PFSK-1 (cell line): ENCODE measurements around the gene MCM5.

Source experiments
- POLR2AphosphoS5 ChIP-seq: IDR thresholded peaks from 2 replicates; pipeline ENCODE4 v1.6.1; 2012; ENCODE audit warnings: low read depth, mild to moderate bottlenecking, control low read depth, low read length, moderate library complexity
- TAF1 ChIP-seq: IDR thresholded peaks from 2 replicates; pipeline ENCODE4 v1.6.1; 2012; ENCODE audit warnings: low read length, control low read depth, borderline replicate concordance; ENCODE audit not compliant: insufficient read depth
- TF ChIP-seq, protein P1 (sequence below), 2 experiments: IDR thresholded peaks; 2 replicates each; pipeline versions ENCODE4 v1.6.1 to v1.8.0; 2011 to 2012; ENCODE audit warnings: low read depth in 2 of 2, low read length in 2 of 2, control low read depth in 1 of 2, inconsistent platforms in 1 of 2, mild to moderate bottlenecking in 1 of 2, moderate library complexity in 1 of 2; ENCODE audit not compliant: insufficient read depth in 1 of 2

DNA sequence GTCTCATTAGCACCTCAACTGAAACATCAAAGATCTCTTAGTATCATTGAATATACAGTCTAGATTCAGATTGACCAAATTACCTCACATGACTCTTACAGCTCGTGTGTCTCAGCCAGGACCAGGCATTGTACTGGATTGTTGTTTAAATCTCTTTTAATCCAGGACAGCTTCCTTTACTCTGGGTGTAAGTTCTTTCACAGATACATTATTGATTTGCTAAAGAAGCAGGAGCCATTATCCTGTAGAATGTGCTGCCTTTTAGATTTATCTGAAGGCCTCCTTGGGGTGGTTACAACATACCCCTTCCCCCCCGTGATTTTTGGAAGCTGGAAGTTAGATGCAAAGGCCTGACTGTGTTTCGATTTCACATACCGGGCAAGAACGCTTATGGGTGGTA is 4.2 kb downstream of the MCM5 start:
- no peak for TF ChIP-seq POLR2AphosphoS5
- TF ChIP-seq, protein P1, sequence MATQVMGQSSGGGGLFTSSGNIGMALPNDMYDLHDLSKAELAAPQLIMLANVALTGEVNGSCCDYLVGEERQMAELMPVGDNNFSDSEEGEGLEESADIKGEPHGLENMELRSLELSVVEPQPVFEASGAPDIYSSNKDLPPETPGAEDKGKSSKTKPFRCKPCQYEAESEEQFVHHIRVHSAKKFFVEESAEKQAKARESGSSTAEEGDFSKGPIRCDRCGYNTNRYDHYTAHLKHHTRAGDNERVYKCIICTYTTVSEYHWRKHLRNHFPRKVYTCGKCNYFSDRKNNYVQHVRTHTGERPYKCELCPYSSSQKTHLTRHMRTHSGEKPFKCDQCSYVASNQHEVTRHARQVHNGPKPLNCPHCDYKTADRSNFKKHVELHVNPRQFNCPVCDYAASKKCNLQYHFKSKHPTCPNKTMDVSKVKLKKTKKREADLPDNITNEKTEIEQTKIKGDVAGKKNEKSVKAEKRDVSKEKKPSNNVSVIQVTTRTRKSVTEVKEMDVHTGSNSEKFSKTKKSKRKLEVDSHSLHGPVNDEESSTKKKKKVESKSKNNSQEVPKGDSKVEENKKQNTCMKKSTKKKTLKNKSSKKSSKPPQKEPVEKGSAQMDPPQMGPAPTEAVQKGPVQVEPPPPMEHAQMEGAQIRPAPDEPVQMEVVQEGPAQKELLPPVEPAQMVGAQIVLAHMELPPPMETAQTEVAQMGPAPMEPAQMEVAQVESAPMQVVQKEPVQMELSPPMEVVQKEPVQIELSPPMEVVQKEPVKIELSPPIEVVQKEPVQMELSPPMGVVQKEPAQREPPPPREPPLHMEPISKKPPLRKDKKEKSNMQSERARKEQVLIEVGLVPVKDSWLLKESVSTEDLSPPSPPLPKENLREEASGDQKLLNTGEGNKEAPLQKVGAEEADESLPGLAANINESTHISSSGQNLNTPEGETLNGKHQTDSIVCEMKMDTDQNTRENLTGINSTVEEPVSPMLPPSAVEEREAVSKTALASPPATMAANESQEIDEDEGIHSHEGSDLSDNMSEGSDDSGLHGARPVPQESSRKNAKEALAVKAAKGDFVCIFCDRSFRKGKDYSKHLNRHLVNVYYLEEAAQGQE (IDR thresholded peaks at IDR 0.05; ENCODE audit: insufficient read depth in 1 of 2, low read depth in 2 of 2, low read length in 2 of 2): no peak
- no peak for TF ChIP-seq TAF1
